GM12878 (cell line): Measurements from ENCODE around the gene FAF1. TPM values are rescaled to one million over a fixed set of nuclear protein-coding genes. Genes with fewer than 3 reads are reported as not detected.

ENCODE experiments used
- ATAC-seq: fragments of 200-7000 bp; cut with Tn5 transposase; 3 replicates; pipeline ENCODE4 v1.9.1; 2020; ENCODE audit warnings: mild to moderate bottlenecking, moderate library complexity
- BruUV-seq: library from RNA; stranded (reverse); fragments of 400-500 nt; replicated peaks from 2 replicates; lab custom pipeline; 2021; lab: Mats Ljungman, UMichigan
- CTCF ChIA-PET: fragments of 300-600 bp; sonication (Branson Sonifier 250); formaldehyde crosslinking; extraction: SDS; loops from one replicate; lab custom pipeline; 2021; ENCODE audit warnings: inconsistent platforms; lab: Yijun Ruan, JAX
- POLR2A ChIA-PET: fragments of 350-600 bp; formaldehyde crosslinking; extraction: SDS; loops from one replicate; lab custom pipeline; 2021; ENCODE audit warnings: inconsistent platforms; lab: Charles Lee
- RAD21 ChIA-PET: fragments of 300-600 bp; sonication (Branson Sonifier 250); formaldehyde crosslinking; loops from one replicate; lab custom pipeline; 2023; ENCODE audit warnings: antibody characterized with exemption; ENCODE audit not compliant: unreplicated experiment; lab: Charles Lee
- SMC1A ChIA-PET: fragments of 300-600 bp; sonication (Branson Sonifier 250); formaldehyde crosslinking; loops from one replicate; lab custom pipeline; 2023; ENCODE audit not compliant: unreplicated experiment, uncharacterized antibody; lab: Charles Lee
- DNase-seq: peaks from one replicate; pipeline ENCODE4 v3.0.0-alpha.2; 2011; ENCODE audit warnings: low read depth, low spot score
- FAIRE-seq: peaks from 3 replicates; lab custom pipeline; 2011; peaks lifted over from hg19 to GRCh38; lab: Jason Lieb, UNC
- H2AFZ ChIP-seq: 2 replicates; pipeline ENCODE4 v1.6.0; 2011; ENCODE audit warnings: low read depth, low read length, control low read depth; ENCODE audit not compliant: control insufficient read depth
- H3K27ac ChIP-seq: 2 replicates; pipeline ENCODE4 v1.5.1; 2011; ENCODE audit warnings: control low read depth; ENCODE audit not compliant: control insufficient read depth, insufficient read depth
- H3K27me3 ChIP-seq, 2 experiments: replicated peaks in 1 of 2; 2 replicates each; pipeline versions ENCODE4 v1.6.0 to v1.6.1; 2011; ENCODE audit warnings: low read length in 1 of 2; ENCODE audit not compliant: control insufficient read depth in 2 of 2, insufficient read depth in 2 of 2
- H3K36me3 ChIP-seq, 2 experiments: 2 replicates each; pipeline ENCODE4 v1.5.1; 2011; ENCODE audit warnings: low read length in 1 of 2; ENCODE audit not compliant: control insufficient read depth in 2 of 2, insufficient read depth in 2 of 2
- H3K4me1 ChIP-seq: 2 replicates; pipeline ENCODE4 v1.6.1; 2011; ENCODE audit warnings: mild to moderate bottlenecking, low read length, moderate library complexity, mixed read lengths; ENCODE audit not compliant: control insufficient read depth, insufficient read depth
- H3K4me2 ChIP-seq: 2 replicates; pipeline ENCODE4 v1.6.0; 2011; ENCODE audit warnings: control low read depth; ENCODE audit not compliant: control insufficient read depth, insufficient read depth
- H3K4me3 ChIP-seq: fragments of 200-600 bp; sonication (generic); 2 replicates; pipeline ENCODE4 v1.5.1; 2016
- H3K79me2 ChIP-seq: 2 replicates; pipeline ENCODE4 v1.6.0; 2011; ENCODE audit warnings: low read length; ENCODE audit not compliant: control insufficient read depth, insufficient read depth
- H3K9ac ChIP-seq: 2 replicates; pipeline ENCODE4 v1.8.0; 2011; ENCODE audit warnings: low read length, control low read depth, mixed read lengths; ENCODE audit not compliant: control insufficient read depth, insufficient read depth
- H3K9me3 ChIP-seq: replicated peaks from 3 replicates; pipeline ENCODE4 v1.5.1; 2011; ENCODE audit warnings: mild to moderate bottlenecking, low read length; ENCODE audit not compliant: control insufficient read depth, insufficient read depth
- H4K20me1 ChIP-seq: 2 replicates; pipeline ENCODE4 v1.6.0; 2011; ENCODE audit not compliant: control insufficient read depth, insufficient read depth
- BCL11A ChIP-seq: IDR thresholded peaks from 2 replicates; pipeline ENCODE4 v1.6.1; 2011; ENCODE audit warnings: low read depth, low read length
- FOS ChIP-seq: IDR thresholded peaks from 3 replicates; pipeline ENCODE4 v1.6.1; 2011; ENCODE audit warnings: borderline replicate concordance; ENCODE audit not compliant: insufficient read length; ENCODE audit errors: extremely low read depth
- NFIC ChIP-seq: IDR thresholded peaks from 2 replicates; pipeline ENCODE4 v1.6.1; 2012; ENCODE audit warnings: low read depth, mild to moderate bottlenecking, inconsistent platforms, low read length, moderate library complexity
- NFYA ChIP-seq: IDR thresholded peaks from 2 replicates; pipeline ENCODE4 v1.6.1; 2011; ENCODE audit warnings: low read depth, mild to moderate bottlenecking, low read length, improper control_type of control experiment, borderline replicate concordance
- NFYB ChIP-seq: IDR thresholded peaks from 2 replicates; pipeline ENCODE4 v1.6.1; 2011; ENCODE audit warnings: low read depth, mild to moderate bottlenecking, low read length, improper control_type of control experiment, moderate library complexity; ENCODE audit not compliant: insufficient read depth
- STAT1 ChIP-seq: fragments of 450-650 bp; conservative IDR thresholded peaks from 2 replicates; pipeline ENCODE4 v1.6.1; 2014; ENCODE audit warnings: antibody characterized with exemption, mild to moderate bottlenecking
- STAT3 ChIP-seq: IDR thresholded peaks from 2 replicates; pipeline ENCODE4 v1.6.1; 2011; ENCODE audit warnings: low read depth, low read length, improper control_type of control experiment
- YY1 ChIP-seq: IDR thresholded peaks from 2 replicates; pipeline ENCODE4 v1.6.1; 2011; ENCODE audit warnings: low read depth, mild to moderate bottlenecking, low read length
- ZBTB33 ChIP-seq: fragments of 450-650 bp; IDR thresholded peaks from 2 replicates; pipeline ENCODE4 v1.6.1; 2017; ENCODE audit warnings: mild to moderate bottlenecking
- ZNF207 ChIP-seq: fragments of 450-650 bp; IDR thresholded peaks from 2 replicates; pipeline ENCODE4 v1.6.1; 2014; ENCODE audit warnings: antibody characterized with exemption, mild to moderate bottlenecking, borderline replicate concordance
- WGBS: methylation state at CpG from one replicate; pipeline ENCODE4 v1.1.6; 2016; ENCODE audit warnings: low lambda C conversion rate; ENCODE audit not compliant: insufficient replicate concordance, insufficient coverage; ENCODE audit errors: missing lambda C conversion rate; 5-methylcytosine and 5-hydroxymethylcytosine counted together
- in situ Hi-C: fragments of 300-500 bp; cut with MboI; formaldehyde crosslinking; loops from 9 replicates; pipeline ENCODE4 v1.14.3; 2018; ENCODE audit warnings: mixed read lengths
- intact Hi-C: fragments of 100-400 bp; cut with micrococcal nuclease; formaldehyde crosslinking; loops from one replicate; pipeline ENCODE4 v1.14.2; 2022; ENCODE audit not compliant: unreplicated experiment
- polyA plus RNA-seq, 11 experiments: library from polyadenylated mRNA; depleted of rRNA in 4 of 11; unstranded in 6 of 11; stranded (reverse) in 5 of 11; fragments of >200 nt; fragmentation: Nextera tagmentation in 4 of 11; fragmentation: Illumina TruSeq in 1 of 11; extraction: Ambion mirVana in 4 of 11; extraction: Trizol in 1 of 11; gene quantifications; 1 replicate in 1 of 11; 2 replicates in 10 of 11; pipeline versions ENCODE4 v1.2.1 to v1.2.3, GENCODE V29; 2011 to 2016; ENCODE audit warnings: inconsistent platforms in 2 of 11, missing spikeins in 2 of 11, low read depth in 1 of 11
- total RNA-seq, 4 experiments: library from RNA; depleted of rRNA in 3 of 4; stranded (reverse); fragments of >200 nt in 3 of 4; fragmentation: Illumina TruSeq in 1 of 4; extraction: Trizol in 1 of 4; gene quantifications; 2 replicates each; pipeline versions ENCODE4 v1.2.1 to v1.2.3, GENCODE V29; 2013 to 2021

Gene FAF1
- total and polyA plus RNA-seq, 10 of the 15 experiments (the other 5 are each of a cell fraction or from before 2014, with no cell fraction given) = 8.6 to 54.5 (median 23.7) TPM

- Histone ChIP-seq H3K4me2 (no peak overlapping the region), H2AFZ (no peak overlapping the region), H3K79me2 (no peaks in the 10 kb centered on the region), H3K4me3 (no peak overlapping the region), H4K20me1 (no peaks in the 10 kb centered on the region), H3K9me3 (no peaks in the 10 kb centered on the region), H3K27ac (no peak overlapping the region), H3K36me3 (peaks cover 3 to 6% of the 10 kb centered on the region in 2 experiments; a peak in 3 of 4 replicates), H3K27me3 (no peaks in the 10 kb centered on the region), H3K4me1 (no peaks in the 10 kb centered on the region), H3K9ac (no peak overlapping the region)
- SMC1A ChIA-PET = interaction anchor here (0.7 to 8.0 kb wide), 2 partner anchors 91 to 408 kb away, joined by 3 to 42 read pairs; no protein-coding TSS in a partner anchor
- FAIRE-seq = no peak
- TF ChIP-seq STAT1 (no peak), BCL11A (no peak), STAT3 (no peak), ZNF207 (no peak), NFYA (no peak), FOS (no peak), YY1 (no peak), ZBTB33 (no peak), NFYB (no peak), NFIC (no peak)
- intact Hi-C loops = no loop called here
- 96% methylated on average over 4 of the region's 4 CpGs for WGBS
- RAD21 ChIA-PET = no interaction called here
- no peak for DNase-seq
- ATAC-seq = no peak
- in situ Hi-C loops = no loop called here
- CTCF ChIA-PET = interaction anchor here (0.6 to 1.2 kb wide), 2 partner anchors 11 to 386 kb away, joined by 3 read pairs; no protein-coding TSS in a partner anchor
- BruUV-seq = no TSS peak
- POLR2A ChIA-PET = no interaction called here
These were observed 179.3 kb downstream of the FAF1 start for GRCh38 chr1:50780797-50781196.
